Body of pancreas (tissue), 4 donors: ENCODE data around the gene PCP4.

Experiments
- POLR2A ChIP-seq, 3 donors: fragments of 450-650 bp; IDR thresholded peaks; one replicate each; pipeline ENCODE4 v1.6.1; 2016; ENCODE audit warnings: antibody characterized with exemption in 3 of 3, mild to moderate bottlenecking in 2 of 3
- TF ChIP-seq, protein P1 (sequence below), 7 experiments: fragments of 450-650 bp in 4 of 7; fragments of 200-600 bp in 3 of 7; sonication (generic) in 3 of 7; IDR thresholded peaks; one replicate each; pipeline ENCODE4 v1.5.1; 2016 to 2019; ENCODE audit warnings: antibody characterized with exemption in 7 of 7

DNA sequence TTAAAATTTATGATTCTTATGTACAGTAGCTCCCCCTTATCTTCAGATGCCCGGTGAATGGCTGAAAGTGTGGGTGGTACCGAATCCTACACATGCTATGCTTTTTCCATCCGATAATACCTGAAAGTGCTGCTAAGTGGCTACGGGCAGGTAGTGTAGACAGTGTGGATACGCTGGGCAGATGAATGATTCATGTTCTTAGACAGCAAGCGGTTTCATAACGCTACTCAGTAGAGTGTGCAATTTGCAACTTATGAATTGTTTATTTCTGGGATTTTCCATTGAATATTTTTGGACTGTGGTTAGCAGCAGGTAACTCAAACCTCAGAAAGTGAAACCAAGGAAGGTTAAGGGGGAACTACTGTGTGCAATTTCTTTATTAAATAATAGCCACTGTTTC, 7.5 kb downstream of the PCP4 start:
- TF ChIP-seq, protein P1, sequence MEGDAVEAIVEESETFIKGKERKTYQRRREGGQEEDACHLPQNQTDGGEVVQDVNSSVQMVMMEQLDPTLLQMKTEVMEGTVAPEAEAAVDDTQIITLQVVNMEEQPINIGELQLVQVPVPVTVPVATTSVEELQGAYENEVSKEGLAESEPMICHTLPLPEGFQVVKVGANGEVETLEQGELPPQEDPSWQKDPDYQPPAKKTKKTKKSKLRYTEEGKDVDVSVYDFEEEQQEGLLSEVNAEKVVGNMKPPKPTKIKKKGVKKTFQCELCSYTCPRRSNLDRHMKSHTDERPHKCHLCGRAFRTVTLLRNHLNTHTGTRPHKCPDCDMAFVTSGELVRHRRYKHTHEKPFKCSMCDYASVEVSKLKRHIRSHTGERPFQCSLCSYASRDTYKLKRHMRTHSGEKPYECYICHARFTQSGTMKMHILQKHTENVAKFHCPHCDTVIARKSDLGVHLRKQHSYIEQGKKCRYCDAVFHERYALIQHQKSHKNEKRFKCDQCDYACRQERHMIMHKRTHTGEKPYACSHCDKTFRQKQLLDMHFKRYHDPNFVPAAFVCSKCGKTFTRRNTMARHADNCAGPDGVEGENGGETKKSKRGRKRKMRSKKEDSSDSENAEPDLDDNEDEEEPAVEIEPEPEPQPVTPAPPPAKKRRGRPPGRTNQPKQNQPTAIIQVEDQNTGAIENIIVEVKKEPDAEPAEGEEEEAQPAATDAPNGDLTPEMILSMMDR (IDR thresholded peaks at IDR 0.05): no peak
- no peak for TF ChIP-seq POLR2A (IDR thresholded peaks at IDR 0.05)
